ENCODE measurements around the gene TBC1D2B.

TBC1D2B gene

GRCh38 chr15:78034495-78035191, 42.9 kb downstream of the TBC1D2B start:
- DNase-seq (ENCODE audit: low read depth): peak; percentile 77

GRCh38 chr15:78033864-78034263, 43.6 kb downstream of the TBC1D2B start:
- no peak for DNase-seq (ENCODE audit: low read depth)

- DNase-seq (ENCODE audit: low read depth): no peak
Measured at GRCh38 chr15:78032671-78033070, 44.8 kb downstream of the TBC1D2B start.

- no peak for DNase-seq (ENCODE audit: low read depth)
Measured at GRCh38 chr15:78024883-78025282, 52.6 kb downstream of the TBC1D2B start.

- no peak for DNase-seq (ENCODE audit: low read depth)
Measured at GRCh38 chr15:78024519-78024870, 53.0 kb downstream of the TBC1D2B start.

GRCh38 chr15:78023865-78024518, 53.5 kb downstream of the TBC1D2B start:
- no peak for DNase-seq (ENCODE audit: low read depth)

- no peak for DNase-seq (ENCODE audit: low read depth)
Measured at GRCh38 chr15:78023081-78023665, 54.3 kb downstream of the TBC1D2B start.

- no peak for DNase-seq (ENCODE audit: low read depth)
Measured at GRCh38 chr15:78021761-78022160, 55.8 kb downstream of the TBC1D2B start.

- no peak for DNase-seq (ENCODE audit: low read depth)
Measured at GRCh38 chr15:78020007-78020406, 57.5 kb downstream of the TBC1D2B start.

- no peak for DNase-seq (ENCODE audit: low read depth)
Measured at GRCh38 chr15:78018946-78019644, 58.4 kb downstream of the TBC1D2B start.

GRCh38 chr15:78018445-78018844, 59.1 kb downstream of the TBC1D2B start:
- DNase-seq (ENCODE audit: low read depth): no peak

- no peak for DNase-seq (ENCODE audit: low read depth)
Measured at GRCh38 chr15:78016860-78017259, 60.7 kb downstream of the TBC1D2B start.

GRCh38 chr15:78012643-78013077, 64.9 kb downstream of the TBC1D2B start:
- DNase-seq (ENCODE audit: low read depth): no peak

- no peak for DNase-seq (ENCODE audit: low read depth)
Measured at GRCh38 chr15:78010067-78010466, 67.4 kb downstream of the TBC1D2B start.

GRCh38 chr15:78007964-78008886, 69.3 kb downstream of the TBC1D2B start:
- DNase-seq (ENCODE audit: low read depth): no peak

- no peak for DNase-seq (ENCODE audit: low read depth)
Measured at GRCh38 chr15:78007211-78007931, 70.1 kb downstream of the TBC1D2B start.

- DNase-seq (ENCODE audit: low read depth): no peak
Measured at GRCh38 chr15:78006567-78007205, 70.8 kb downstream of the TBC1D2B start.

- DNase-seq (ENCODE audit: low read depth): no peak
Measured at GRCh38 chr15:78004919-78005634, 72.4 kb downstream of the TBC1D2B start.

GRCh38 chr15:78004222-78004727, 73.2 kb downstream of the TBC1D2B start:
- no peak for DNase-seq (ENCODE audit: low read depth)
